ENCODE data around the gene MYLK3.

MYLK3 gene

DNA sequence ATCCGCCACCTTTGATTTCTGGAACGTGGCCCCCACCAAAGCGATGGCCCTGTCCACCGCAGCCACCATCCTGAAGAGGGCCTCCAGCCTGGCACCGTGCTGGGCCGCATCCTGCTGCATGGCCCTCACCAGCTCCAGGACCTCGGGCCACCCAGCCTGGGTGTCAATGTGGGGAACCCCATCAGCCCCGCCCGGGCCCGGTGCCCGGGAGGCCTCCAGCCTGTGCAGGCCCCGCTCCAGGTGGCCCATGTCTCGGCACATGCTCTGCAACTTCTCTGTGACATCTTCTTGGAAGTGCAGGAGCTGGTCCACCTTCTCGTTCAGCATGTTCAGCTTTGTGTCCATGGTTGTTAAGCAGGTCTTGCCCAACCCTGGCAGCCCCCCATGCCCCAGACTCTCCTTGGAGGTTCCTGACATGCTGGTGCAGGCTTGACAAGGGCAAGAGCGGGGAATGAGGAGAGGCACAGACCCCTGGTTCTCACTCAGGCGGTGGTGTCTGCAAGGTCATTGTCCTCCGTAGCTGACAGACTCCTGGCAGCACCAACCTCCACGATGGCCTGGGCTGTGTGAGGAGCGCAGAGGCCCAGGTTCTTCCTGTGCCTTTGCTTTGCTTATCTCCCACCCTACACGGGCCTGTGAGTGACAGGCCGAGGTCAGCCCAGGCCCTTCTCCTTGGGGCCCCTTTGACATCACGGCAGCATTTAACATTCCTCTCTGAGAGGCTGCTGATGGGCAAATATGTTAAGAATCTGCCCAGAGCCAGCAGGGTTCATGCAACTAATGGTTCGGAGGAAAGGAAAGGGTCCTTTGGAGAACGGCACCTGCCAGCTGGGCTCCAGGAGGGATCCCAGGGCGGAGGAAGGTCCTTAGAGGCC is at the start of gene MYLK3:
MYLK3 (minus strand) TSS at position 568 of the 875 bp plus-strand sequence; CDS start at position 417, 151 bp downstream.
- no peak within 1 kb of the TSS for H3K4me3 ChIP-seq (ENCODE audit: low read length)
- no peak for DNase-seq (ENCODE audit: low read depth)
- TF ChIP-seq, protein P1, sequence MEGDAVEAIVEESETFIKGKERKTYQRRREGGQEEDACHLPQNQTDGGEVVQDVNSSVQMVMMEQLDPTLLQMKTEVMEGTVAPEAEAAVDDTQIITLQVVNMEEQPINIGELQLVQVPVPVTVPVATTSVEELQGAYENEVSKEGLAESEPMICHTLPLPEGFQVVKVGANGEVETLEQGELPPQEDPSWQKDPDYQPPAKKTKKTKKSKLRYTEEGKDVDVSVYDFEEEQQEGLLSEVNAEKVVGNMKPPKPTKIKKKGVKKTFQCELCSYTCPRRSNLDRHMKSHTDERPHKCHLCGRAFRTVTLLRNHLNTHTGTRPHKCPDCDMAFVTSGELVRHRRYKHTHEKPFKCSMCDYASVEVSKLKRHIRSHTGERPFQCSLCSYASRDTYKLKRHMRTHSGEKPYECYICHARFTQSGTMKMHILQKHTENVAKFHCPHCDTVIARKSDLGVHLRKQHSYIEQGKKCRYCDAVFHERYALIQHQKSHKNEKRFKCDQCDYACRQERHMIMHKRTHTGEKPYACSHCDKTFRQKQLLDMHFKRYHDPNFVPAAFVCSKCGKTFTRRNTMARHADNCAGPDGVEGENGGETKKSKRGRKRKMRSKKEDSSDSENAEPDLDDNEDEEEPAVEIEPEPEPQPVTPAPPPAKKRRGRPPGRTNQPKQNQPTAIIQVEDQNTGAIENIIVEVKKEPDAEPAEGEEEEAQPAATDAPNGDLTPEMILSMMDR (IDR thresholded peaks at IDR 0.05; ENCODE audit: insufficient read depth, low read depth, low read length, missing control alignments), result no peak

DNA sequence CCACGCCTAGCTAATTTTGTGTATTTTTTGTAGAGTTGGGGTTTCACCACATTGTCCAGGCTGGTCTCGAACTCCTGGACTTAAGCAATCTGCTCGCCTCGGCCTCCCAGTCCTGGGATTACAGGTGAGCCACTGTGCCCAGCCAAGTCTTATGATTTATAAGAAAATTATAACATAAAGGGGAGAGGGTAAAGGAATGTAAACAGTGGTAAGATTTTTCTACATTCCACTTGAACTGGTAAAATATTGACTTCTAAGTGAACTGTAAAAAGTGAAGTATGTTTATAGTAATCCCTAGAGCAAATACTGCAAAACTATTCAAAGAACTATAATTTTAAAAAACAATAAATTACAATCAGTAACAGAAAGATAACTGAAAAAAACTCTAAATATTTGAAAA is 49.4 kb upstream of the MYLK3 start:
- DNase-seq (ENCODE audit: low read depth), result no peak
- TF ChIP-seq, protein P1 (IDR thresholded peaks at IDR 0.05; ENCODE audit: insufficient read depth, low read depth, low read length, missing control alignments), result no peak
- no peak overlapping the region for H3K4me3 ChIP-seq (ENCODE audit: low read length)

- TF ChIP-seq, protein P1 (IDR thresholded peaks at IDR 0.05; ENCODE audit: insufficient read depth, low read depth, low read length, missing control alignments), result no peak
- H3K4me3 ChIP-seq (ENCODE audit: low read length), result no peak overlapping the region
- no peak for DNase-seq (ENCODE audit: low read depth)
Observed at GRCh38 chr16:46796764-46797269, 48.7 kb upstream of the MYLK3 start.

DNA sequence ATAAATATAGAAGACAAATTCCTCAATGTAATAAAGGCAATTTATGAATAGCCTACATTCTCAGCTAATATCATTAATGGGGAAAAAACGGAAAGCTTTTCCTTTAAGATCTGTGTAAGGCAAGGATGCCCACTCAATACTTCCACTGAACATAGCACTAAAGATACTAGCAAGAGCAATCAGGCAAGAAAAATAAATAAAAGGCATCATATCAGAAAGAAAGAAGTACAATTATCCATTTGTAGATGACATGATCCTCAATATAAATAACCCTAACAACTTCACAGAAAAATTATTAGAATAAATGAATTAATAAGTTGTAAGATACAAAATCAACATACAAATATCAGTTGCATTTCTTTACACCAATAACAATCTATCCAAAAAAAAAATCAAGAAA is 45.7 kb upstream of the MYLK3 start:
- H3K4me3 ChIP-seq (ENCODE audit: low read length), result no peak overlapping the region
- TF ChIP-seq, protein P1 (IDR thresholded peaks at IDR 0.05; ENCODE audit: insufficient read depth, low read depth, low read length, missing control alignments), result no peak
- DNase-seq (ENCODE audit: low read depth), result no peak

GRCh38 chr16:46790599-46791270 is 42.6 kb upstream of the MYLK3 start:
- peak overlapping the region; percentile 55 for H3K4me3 ChIP-seq (ENCODE audit: low read length)
- DNase-seq (ENCODE audit: low read depth), result no peak
- TF ChIP-seq, protein P1 (IDR thresholded peaks at IDR 0.05; ENCODE audit: insufficient read depth, low read depth, low read length, missing control alignments), result no peak

DNA sequence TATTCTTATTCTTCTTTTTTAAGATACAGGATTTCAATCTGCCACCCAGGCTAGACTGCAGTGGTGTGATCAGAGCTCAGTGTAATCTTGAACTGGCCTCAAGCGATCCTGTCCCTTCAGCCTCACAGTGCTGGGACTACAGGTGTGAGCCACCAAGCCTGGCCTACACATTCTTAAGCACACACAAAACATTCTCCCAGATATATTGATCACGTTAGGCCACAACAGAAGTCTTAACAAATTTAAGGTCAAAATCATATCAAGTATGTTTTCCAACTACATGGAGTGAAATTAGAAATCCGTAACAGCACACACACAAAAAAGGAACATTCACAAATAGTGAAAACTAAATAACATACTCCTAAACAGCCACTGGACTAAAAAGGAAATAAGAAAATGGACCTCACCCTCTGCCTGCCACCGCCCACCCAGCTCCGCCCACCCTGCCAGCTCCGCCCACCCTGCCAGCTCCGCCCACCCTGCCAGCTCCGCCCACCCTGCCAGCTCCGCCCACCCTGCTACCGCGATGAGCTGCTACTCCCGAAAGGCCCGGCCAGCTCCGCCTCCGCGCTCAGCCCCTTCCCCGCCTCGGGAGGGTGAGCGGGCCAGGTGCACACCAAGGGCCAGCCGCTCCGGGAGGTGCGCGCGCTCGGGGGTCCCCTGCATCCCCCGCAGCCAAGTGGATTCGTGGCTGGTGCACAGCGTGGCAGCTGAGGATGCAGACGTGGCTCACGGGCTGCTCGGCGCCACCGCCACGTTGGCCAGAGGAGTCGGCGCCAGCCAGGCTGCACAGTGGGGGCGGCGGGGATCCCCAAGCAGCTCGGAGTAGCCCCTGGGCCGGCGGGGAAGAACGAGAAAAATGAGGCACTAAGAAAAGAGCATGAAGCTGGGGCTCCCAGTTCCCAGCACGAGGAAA is 41.6 kb upstream of the MYLK3 start:
- peak; percentile 77 for DNase-seq (ENCODE audit: low read depth)
- TF ChIP-seq, protein P1 (IDR thresholded peaks at IDR 0.05; ENCODE audit: insufficient read depth, low read depth, low read length, missing control alignments), result no peak
- H3K4me3 ChIP-seq (ENCODE audit: low read length), result peak overlapping the region; percentile 55
